Activated naive CD4-positive, alpha-beta T cell (primary cell): ENCODE measurements around the gene PTGIS.
A peak's percentile ranks its signal among the peaks of the same experiment; 100 is the strongest.

Experiments
- DNase-seq, 4 experiments: peaks; one replicate each; lab custom pipeline; 2025; lab: John Stamatoyannopoulos, UW

PTGIS gene

GRCh38 chr20:49496553-49497397, 71.2 kb downstream of the PTGIS start:
- DNase-seq: no peak

GRCh38 chr20:49496043-49496442, 71.9 kb downstream of the PTGIS start:
- DNase-seq: no peak

GRCh38 chr20:49490689-49491088, 77.2 kb downstream of the PTGIS start:
- DNase-seq: no peak

- DNase-seq: no peak
These were observed 78.2 kb downstream of the PTGIS start for GRCh38 chr20:49489688-49490087.

- no peak for DNase-seq
These were observed 81.9 kb downstream of the PTGIS start for GRCh38 chr20:49486064-49486463.

GRCh38 chr20:49485563-49485962, 82.4 kb downstream of the PTGIS start:
- DNase-seq: no peak

GRCh38 chr20:49484180-49485140, 83.5 kb downstream of the PTGIS start:
- DNase-seq: peak in 2 of 4 experiments; percentile 14 to 27

- no peak for DNase-seq
These were observed 84.2 kb downstream of the PTGIS start for GRCh38 chr20:49483696-49484123.

- DNase-seq: no peak
These were observed 84.8 kb downstream of the PTGIS start for GRCh38 chr20:49483018-49483695.

GRCh38 chr20:49482621-49483017, 85.3 kb downstream of the PTGIS start, which contains the start of gene KCNB1:
KCNB1 (minus strand) TSS chr20:49482668; CDS start chr20:49482480, 188 bp downstream.
- peak in 2 of 4 experiments; percentile 7 to 11 for DNase-seq

- no peak for DNase-seq
These were observed 85.8 kb downstream of the PTGIS start for GRCh38 chr20:49482173-49482572.

- no peak for DNase-seq
These were observed 86.8 kb downstream of the PTGIS start for GRCh38 chr20:49481116-49481515.

- no peak for DNase-seq
These were observed 87.7 kb downstream of the PTGIS start for GRCh38 chr20:49480236-49480635.

GRCh38 chr20:49479785-49480184, 88.2 kb downstream of the PTGIS start:
- DNase-seq: no peak

- no peak for DNase-seq
These were observed 88.9 kb downstream of the PTGIS start for GRCh38 chr20:49478754-49479689.

- DNase-seq: no peak
These were observed 89.7 kb downstream of the PTGIS start for GRCh38 chr20:49478266-49478665.

GRCh38 chr20:49477200-49477599, 90.7 kb downstream of the PTGIS start:
- no peak for DNase-seq

- no peak for DNase-seq
These were observed 92.0 kb downstream of the PTGIS start for GRCh38 chr20:49476016-49476355.

- DNase-seq: no peak
These were observed 92.5 kb downstream of the PTGIS start for GRCh38 chr20:49475292-49476015.

GRCh38 chr20:49471397-49471796, 96.5 kb downstream of the PTGIS start:
- no peak for DNase-seq
